NCI-H1417 (cell line): ENCODE data around the gene SLC30A1.

Source experiments
- DNase-seq, 3 experiments: peaks; one replicate each; lab custom pipeline; 2025; lab: John Stamatoyannopoulos, UW

The SLC30A1 gene

GRCh38 chr1:211524521-211524920 lies 54.4 kb downstream of the SLC30A1 start:
- no peak for DNase-seq

GRCh38 chr1:211522804-211523203 lies 56.2 kb downstream of the SLC30A1 start:
- DNase-seq: no peak
